Testis (tissue), 3 donors: Measurements from ENCODE around the gene PSD2. TPM values are rescaled to one million over a fixed set of nuclear protein-coding genes. Genes with fewer than 3 reads are reported as not detected.

Experiments
- DNase-seq: peaks from one replicate; pipeline ENCODE4 v3.0.0-alpha.2; 2019
- H3K27ac ChIP-seq, 2 donors: fragments of 200-600 bp; sonication (generic); one replicate each; pipeline ENCODE4 v1.5.1; 2019
- H3K27me3 ChIP-seq: fragments of 200-600 bp; sonication (generic); one replicate; pipeline ENCODE4 v1.5.1; 2019
- H3K36me3 ChIP-seq: fragments of 200-600 bp; sonication (generic); one replicate; pipeline ENCODE4 v1.5.1; 2017; ENCODE audit warnings: low read depth; ENCODE audit errors: missing control alignments
- H3K4me1 ChIP-seq: fragments of 200-600 bp; sonication (generic); one replicate; pipeline ENCODE4 v1.5.1; 2019
- H3K4me3 ChIP-seq, 2 donors: fragments of 200-600 bp; sonication (generic); one replicate each; pipeline ENCODE4 v1.5.1; 2017 to 2019
- H3K9me3 ChIP-seq: fragments of 200-600 bp; sonication (generic); one replicate; pipeline ENCODE4 v1.5.1; 2017
- CTCF ChIP-seq, 3 experiments: fragments of 450-650 bp in 2 of 3; fragments of 200-600 bp in 1 of 3; sonication (generic) in 1 of 3; IDR thresholded peaks; one replicate each; pipeline ENCODE4 v1.5.1; 2016 to 2019; ENCODE audit warnings: antibody characterized with exemption in 3 of 3, mild to moderate bottlenecking in 2 of 3, moderate library complexity in 1 of 3
- POLR2A ChIP-seq: fragments of 450-650 bp; IDR thresholded peaks from one replicate; pipeline ENCODE4 v1.6.1; 2017; ENCODE audit warnings: antibody characterized with exemption, mild to moderate bottlenecking, moderate library complexity
- WGBS, 2 donors: methylation state at CpG; one replicate each; pipeline ENCODE4 v1.1.5; 2018; 5-methylcytosine and 5-hydroxymethylcytosine counted together
- intact Hi-C: fragments of 100-400 bp; cut with DNase I; formaldehyde crosslinking; loops from one replicate; pipeline ENCODE4 v1.15.1; 2023; ENCODE audit warnings: low total_unique reads
- polyA plus RNA-seq: library from polyadenylated mRNA; stranded (reverse); fragments of 350-450 nt; fragmentation: Illumina TruSeq; extraction: RNeasy Lipid Tissue Mini Kit (QIAGEN cat#74804); gene quantifications from one replicate; pipeline ENCODE4 v1.2.3, GENCODE V29; 2014; ENCODE audit warnings: low read depth, low replicate concordance; ENCODE audit not compliant: insufficient read depth
- total RNA-seq, 2 donors: library from RNA; depleted of rRNA; stranded (reverse); fragments of >200 nt; gene quantifications; one replicate each; pipeline ENCODE4 v1.2.3, GENCODE V29; 2016

Gene PSD2
- total and polyA plus RNA-seq, 3 donors from 2014 or later, result 1.6 to 2.0 (median 1.9) TPM

GRCh38 chr5:139829471-139829870 is 33.9 kb downstream of the PSD2 start:
- WGBS, 2 donors, result 87 to 91% methylated on average over 6 of the region's 6 CpGs
- no peaks in the 10 kb centered on the region for H3K4me1 ChIP-seq
- no peaks in the 10 kb centered on the region for H3K36me3 ChIP-seq
- TF ChIP-seq CTCF (IDR thresholded peaks at IDR 0.05), result no peak
- TF ChIP-seq POLR2A, result no peak
- intact Hi-C loops, result no loop called here
- no peaks in the 10 kb centered on the region for H3K27me3 ChIP-seq
- no peaks in the 10 kb centered on the region for H3K9me3 ChIP-seq
- DNase-seq, result no peak
- H3K27ac ChIP-seq, result no peak overlapping the region
- no peak overlapping the region for H3K4me3 ChIP-seq

- intact Hi-C loops, result no loop called here
These were observed 36.0 kb downstream of the PSD2 start for GRCh38 chr5:139831624-139832023.

GRCh38 chr5:139833525-139833924 is 37.9 kb downstream of the PSD2 start:
- no peak overlapping the region for H3K4me3 ChIP-seq
- no peaks in the 10 kb centered on the region for H3K36me3 ChIP-seq
- 72 to 77% methylated on average over 2 to 3 of the region's 3 CpGs for WGBS, 2 donors
- H3K27ac ChIP-seq, result no peak overlapping the region
- H3K27me3 ChIP-seq, result no peaks in the 10 kb centered on the region
- DNase-seq, result no peak
- intact Hi-C loops, result no loop called here
- no peak for TF ChIP-seq CTCF (IDR thresholded peaks at IDR 0.05)
- TF ChIP-seq POLR2A, result no peak
- no peaks in the 10 kb centered on the region for H3K9me3 ChIP-seq
- no peaks in the 10 kb centered on the region for H3K4me1 ChIP-seq

More at GRCh38 chr5:139831624-139832023, 36.0 kb downstream of the PSD2 start:
- H3K4me3 ChIP-seq, result no peak overlapping the region
- no peak for DNase-seq
- no peak overlapping the region for H3K27ac ChIP-seq
- TF ChIP-seq POLR2A, result no peak
- TF ChIP-seq CTCF (IDR thresholded peaks at IDR 0.05), result no peak
- no peaks in the 10 kb centered on the region for H3K27me3 ChIP-seq
- WGBS, 2 donors, result 77 to 79% methylated on average over 3 of the region's 3 CpGs
- H3K9me3 ChIP-seq, result no peaks in the 10 kb centered on the region
- no peaks in the 10 kb centered on the region for H3K4me1 ChIP-seq
- H3K36me3 ChIP-seq, result no peaks in the 10 kb centered on the region

GRCh38 chr5:139835656-139836055 is 40.0 kb downstream of the PSD2 start:
- DNase-seq, result no peak
- 64 to 68% methylated on average over 3 of the region's 3 CpGs for WGBS, 2 donors

More at GRCh38 chr5:139835656-139836055, 40.0 kb downstream of the PSD2 start:
- H3K4me1 ChIP-seq, result no peaks in the 10 kb centered on the region
- H3K9me3 ChIP-seq, result no peaks in the 10 kb centered on the region
- intact Hi-C loops, result no loop called here
- H3K27me3 ChIP-seq, result no peaks in the 10 kb centered on the region
- no peaks in the 10 kb centered on the region for H3K36me3 ChIP-seq
- no peak overlapping the region for H3K27ac ChIP-seq
- TF ChIP-seq CTCF (IDR thresholded peaks at IDR 0.05) (no peak), POLR2A (no peak)
- no peak overlapping the region for H3K4me3 ChIP-seq
